ENCODE results near the gene CHRNB2.

CHRNB2 gene

DNA sequence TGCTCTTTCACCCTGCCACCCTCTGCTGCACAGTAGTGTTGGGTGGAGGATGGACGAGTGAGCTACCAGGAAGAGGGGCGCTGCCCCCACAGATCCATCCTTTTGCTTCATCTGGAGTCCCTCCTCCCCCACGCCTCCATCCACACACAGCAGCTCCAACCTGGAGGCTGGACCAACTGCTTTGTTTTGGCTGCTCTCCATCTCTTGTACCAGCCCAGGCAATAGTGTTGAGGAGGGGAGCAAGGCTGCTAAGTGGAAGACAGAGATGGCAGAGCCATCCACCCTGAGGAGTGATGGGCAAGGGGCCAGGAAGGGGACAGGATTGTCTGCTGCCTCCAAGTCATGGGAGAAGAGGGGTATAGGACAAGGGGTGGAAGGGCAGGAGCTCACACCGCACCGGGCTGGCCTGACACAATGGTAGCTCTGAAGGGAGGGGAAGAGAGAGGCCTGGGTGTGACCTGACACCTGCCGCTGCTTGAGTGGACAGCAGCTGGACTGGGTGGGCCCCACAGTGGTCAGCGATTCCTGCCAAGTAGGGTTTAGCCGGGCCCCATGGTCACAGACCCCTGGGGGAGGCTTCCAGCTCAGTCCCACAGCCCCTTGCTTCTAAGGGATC, 8.5 kb downstream of the CHRNB2 start (continued):
- TF ChIP-seq, protein P1, sequence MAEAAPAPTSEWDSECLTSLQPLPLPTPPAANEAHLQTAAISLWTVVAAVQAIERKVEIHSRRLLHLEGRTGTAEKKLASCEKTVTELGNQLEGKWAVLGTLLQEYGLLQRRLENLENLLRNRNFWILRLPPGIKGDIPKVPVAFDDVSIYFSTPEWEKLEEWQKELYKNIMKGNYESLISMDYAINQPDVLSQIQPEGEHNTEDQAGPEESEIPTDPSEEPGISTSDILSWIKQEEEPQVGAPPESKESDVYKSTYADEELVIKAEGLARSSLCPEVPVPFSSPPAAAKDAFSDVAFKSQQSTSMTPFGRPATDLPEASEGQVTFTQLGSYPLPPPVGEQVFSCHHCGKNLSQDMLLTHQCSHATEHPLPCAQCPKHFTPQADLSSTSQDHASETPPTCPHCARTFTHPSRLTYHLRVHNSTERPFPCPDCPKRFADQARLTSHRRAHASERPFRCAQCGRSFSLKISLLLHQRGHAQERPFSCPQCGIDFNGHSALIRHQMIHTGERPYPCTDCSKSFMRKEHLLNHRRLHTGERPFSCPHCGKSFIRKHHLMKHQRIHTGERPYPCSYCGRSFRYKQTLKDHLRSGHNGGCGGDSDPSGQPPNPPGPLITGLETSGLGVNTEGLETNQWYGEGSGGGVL (tag by site-specific recombination; IDR thresholded peaks at IDR 0.05) = no peak
- TF ChIP-seq ZBTB7A (tag by site-specific recombination; IDR thresholded peaks at IDR 0.05; ENCODE audit: low read depth) = no peak
- TF ChIP-seq ZNF707 (tag by site-specific recombination; IDR thresholded peaks at IDR 0.05) = no peak

DNA sequence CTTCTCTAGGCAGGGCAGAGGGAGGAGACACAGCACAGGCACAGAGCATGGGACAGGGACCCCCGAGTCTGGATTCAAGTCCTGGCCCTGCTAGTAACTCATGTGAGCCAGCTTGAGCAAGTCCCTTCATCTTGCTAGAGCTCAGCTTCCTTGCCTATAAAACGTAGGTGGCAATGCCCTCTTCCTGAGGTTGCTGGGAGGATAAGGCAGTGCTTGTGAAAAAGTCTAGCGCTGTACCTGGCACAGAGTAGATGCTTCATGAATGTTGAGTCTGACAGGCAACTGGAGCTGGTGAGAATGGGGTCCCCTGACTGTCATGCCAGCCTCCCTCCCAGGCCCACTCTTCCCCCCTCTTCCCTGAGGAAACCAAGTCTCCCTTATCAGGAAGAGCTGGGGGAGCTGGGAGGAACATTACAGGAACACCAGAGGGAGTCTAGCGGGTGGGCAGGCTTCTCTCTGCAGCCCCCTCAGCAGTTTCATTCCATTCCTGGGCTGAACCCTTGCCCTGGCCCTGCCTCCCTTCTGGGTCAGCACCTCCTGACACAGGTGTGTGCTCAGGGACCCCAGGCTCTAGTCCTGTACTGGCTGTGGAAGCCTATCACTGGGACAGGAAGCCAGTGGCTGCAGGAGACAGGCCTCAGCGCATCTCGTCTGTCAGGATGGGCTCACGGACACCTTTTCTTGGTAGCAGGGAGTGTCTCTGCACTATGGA, 9.9 kb downstream of the CHRNB2 start:
- ChIA-PET CTCF (interaction anchor here (1.4 to 1.9 kb wide), 2 partner anchors 18 to 43 kb away, joined by 4 to 6 read pairs; no protein-coding TSS in a partner anchor), POLR2A (interaction anchor here (0.9 kb wide), 1 partner anchor 10 kb away, joined by 3 read pairs; the partner anchor contains the start of gene CHRNB2)
- Histone ChIP-seq H3K9me3 (ENCODE audit: control insufficient read depth, insufficient read depth, low read depth, low read length) (no peaks in the 10 kb centered on the region), H3K36me3 (ENCODE audit: control insufficient read depth in 2 of 2, insufficient read depth in 1 of 2, low read length in 2 of 2) (peaks cover 14 to 58% of the 10 kb centered on the region in 2 experiments), H3K4me3 (ENCODE audit: low read depth, low read length) (no peak overlapping the region), H3K27ac (ENCODE audit: extremely low read depth, low read depth, low read length) (no peak overlapping the region), H3K4me1 (ENCODE audit: control insufficient read depth, insufficient read depth, low read length) (peaks cover 6% of the 10 kb centered on the region; the same call in 1 of the 2 replicates)
- TF ChIP-seq, protein P2, sequence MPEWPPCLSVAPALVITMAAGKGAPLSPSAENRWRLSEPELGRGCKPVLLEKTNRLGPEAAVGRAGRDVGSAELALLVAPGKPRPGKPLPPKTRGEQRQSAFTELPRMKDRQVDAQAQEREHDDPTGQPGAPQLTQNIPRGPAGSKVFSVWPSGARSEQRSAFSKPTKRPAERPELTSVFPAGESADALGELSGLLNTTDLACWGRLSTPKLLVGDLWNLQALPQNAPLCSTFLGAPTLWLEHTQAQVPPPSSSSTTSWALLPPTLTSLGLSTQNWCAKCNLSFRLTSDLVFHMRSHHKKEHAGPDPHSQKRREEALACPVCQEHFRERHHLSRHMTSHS (tag by site-specific recombination; IDR thresholded peaks at IDR 0.05) = no peak
- no peak for TF ChIP-seq ZBTB48 (tag by site-specific recombination; IDR thresholded peaks at IDR 0.05)
- no peak for TF ChIP-seq ZNF132 (tag by site-specific recombination; IDR thresholded peaks at IDR 0.05; ENCODE audit: borderline replicate concordance)
- TF ChIP-seq ZNF184 (tag by site-specific recombination; IDR thresholded peaks at IDR 0.05) = no peak
- TF ChIP-seq ZNF792 (tag by site-specific recombination; IDR thresholded peaks at IDR 0.05) = no peak
- TF ChIP-seq ZNF10 (tag by site-specific recombination; IDR thresholded peaks at IDR 0.05) = no peak
- TF ChIP-seq, protein P3, sequence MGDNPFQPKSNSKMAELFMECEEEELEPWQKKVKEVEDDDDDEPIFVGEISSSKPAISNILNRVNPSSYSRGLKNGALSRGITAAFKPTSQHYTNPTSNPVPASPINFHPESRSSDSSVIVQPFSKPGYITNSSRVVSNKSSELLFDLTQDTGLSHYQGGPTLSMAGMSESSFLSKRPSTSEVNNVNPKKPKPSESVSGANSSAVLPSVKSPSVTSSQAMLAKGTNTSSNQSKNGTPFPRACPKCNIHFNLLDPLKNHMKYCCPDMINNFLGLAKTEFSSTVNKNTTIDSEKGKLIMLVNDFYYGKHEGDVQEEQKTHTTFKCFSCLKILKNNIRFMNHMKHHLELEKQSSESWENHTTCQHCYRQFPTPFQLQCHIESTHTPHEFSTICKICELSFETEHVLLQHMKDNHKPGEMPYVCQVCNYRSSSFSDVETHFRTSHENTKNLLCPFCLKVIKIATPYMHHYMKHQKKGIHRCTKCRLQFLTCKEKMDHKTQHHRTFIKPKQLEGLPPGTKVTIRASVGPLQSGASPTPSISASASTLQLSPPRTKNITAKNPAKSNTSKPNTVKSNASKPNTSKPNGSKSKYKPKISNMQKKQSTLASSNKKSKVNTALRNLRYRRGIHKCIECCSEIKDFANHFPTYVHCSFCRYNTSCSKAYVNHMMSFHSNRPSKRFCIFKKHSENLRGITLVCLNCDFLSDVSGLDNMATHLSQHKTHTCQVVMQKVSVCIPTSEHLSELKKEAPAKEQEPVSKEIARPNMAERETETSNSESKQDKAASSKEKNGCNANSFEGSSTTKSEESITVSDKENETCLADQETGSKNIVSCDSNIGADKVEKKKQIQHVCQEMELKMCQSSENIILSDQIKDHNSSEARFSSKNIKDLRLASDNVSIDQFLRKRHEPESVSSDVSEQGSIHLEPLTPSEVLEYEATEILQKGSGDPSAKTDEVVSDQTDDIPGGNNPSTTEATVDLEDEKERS (tag by site-specific recombination; IDR thresholded peaks at IDR 0.05) = no peak
- no peak for TF ChIP-seq ZNF830 (tag by site-specific recombination; IDR thresholded peaks at IDR 0.05; ENCODE audit: low read depth)

DNA sequence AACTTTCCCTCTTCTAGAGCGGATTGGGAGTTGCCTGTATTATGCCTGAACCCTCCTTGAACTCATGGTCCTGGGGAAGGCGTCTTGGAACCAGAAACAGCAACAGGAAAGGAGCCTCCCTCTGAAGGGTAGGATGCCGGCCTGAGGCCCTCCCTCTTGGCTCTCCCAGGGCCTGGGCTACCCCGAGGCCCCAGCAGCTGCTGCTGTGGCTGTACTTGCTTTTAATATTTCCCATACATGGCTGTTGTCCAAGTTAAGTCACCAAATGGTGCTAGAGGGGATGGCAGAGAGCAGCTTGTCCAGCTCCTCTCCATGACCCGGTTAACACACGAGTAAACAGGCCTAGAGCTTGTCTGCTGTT, 10.5 kb downstream of the CHRNB2 start:
- no peak overlapping the region for H3K4me3 ChIP-seq (ENCODE audit: low read depth, low read length)
- no peaks in the 10 kb centered on the region for H3K9me3 ChIP-seq (ENCODE audit: control insufficient read depth, insufficient read depth, low read depth, low read length)
- ChIA-PET CTCF (interaction anchor here (0.6 to 1.9 kb wide), 3 partner anchors 18 to 293 kb away, joined by 3 to 6 read pairs (median 4); no protein-coding TSS in a partner anchor), POLR2A (interaction anchor here (0.9 kb wide), 1 partner anchor 10 kb away, joined by 3 read pairs; the partner anchor contains the start of gene CHRNB2)
- no peak for TF ChIP-seq SALL2 (tag by site-specific recombination; IDR thresholded peaks at IDR 0.05; ENCODE audit: borderline replicate concordance)
- H3K36me3 ChIP-seq (ENCODE audit: control insufficient read depth in 2 of 2, insufficient read depth in 1 of 2, low read length in 2 of 2) = peaks cover 19 to 64% of the 10 kb centered on the region in 2 experiments
- H3K27ac ChIP-seq (ENCODE audit: extremely low read depth, low read depth, low read length) = no peak overlapping the region
- peaks cover 6% of the 10 kb centered on the region; the same call in 1 of the 2 replicates for H3K4me1 ChIP-seq (ENCODE audit: control insufficient read depth, insufficient read depth, low read length)

Data from HEK293 (cell line).